ENCODE results near the gene ITSN1. TPM values are rescaled to one million over a fixed set of nuclear protein-coding genes. Genes with fewer than 3 reads are reported as not detected.

ITSN1 gene
- total RNA-seq, 1 experiment from 2014 or later = 88.5 TPM

DNA sequence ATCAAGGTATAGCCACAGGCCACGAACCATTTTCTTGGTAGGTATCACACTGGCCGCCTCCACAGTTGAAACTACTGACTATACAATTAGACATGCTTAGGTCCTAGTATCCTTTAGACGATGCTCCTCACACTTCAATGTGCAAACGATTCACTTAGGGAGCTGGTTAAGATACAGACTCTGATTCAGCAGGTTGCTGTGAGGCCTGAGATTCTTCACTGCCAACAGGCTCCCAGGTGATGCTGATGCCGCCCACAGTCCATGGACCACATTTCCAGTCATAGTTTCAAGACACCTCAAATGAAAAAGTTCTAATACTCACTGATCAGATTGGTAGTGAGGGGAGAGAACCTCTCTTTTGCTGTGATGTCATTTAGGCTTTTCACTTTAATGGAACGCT is 266.5 kb downstream of the ITSN1 start:
- BruUV-seq (replicated peaks) = no TSS peak
- H3K4me3 Mint-ChIP-seq (ENCODE audit: unreplicated experiment) = no peak overlapping the region
- H3K9me3 Mint-ChIP-seq (ENCODE audit: unreplicated experiment) = no peaks in the 10 kb centered on the region
- intact Hi-C loops (cut with micrococcal nuclease; ENCODE audit: unreplicated experiment) = no loop called here
- ChIA-PET POLR2A (no interaction called here), CTCF (no interaction called here)
- no peaks in the 10 kb centered on the region for H3K4me1 ChIP-seq
- H3K9me3 ChIP-seq = no peaks in the 10 kb centered on the region
- peaks cover 1% of the 10 kb centered on the region; the same call in 1 of the 2 replicates for H3K36me3 ChIP-seq (ENCODE audit: control insufficient read depth, insufficient read depth, low read length)
- TF ChIP-seq, protein P1, sequence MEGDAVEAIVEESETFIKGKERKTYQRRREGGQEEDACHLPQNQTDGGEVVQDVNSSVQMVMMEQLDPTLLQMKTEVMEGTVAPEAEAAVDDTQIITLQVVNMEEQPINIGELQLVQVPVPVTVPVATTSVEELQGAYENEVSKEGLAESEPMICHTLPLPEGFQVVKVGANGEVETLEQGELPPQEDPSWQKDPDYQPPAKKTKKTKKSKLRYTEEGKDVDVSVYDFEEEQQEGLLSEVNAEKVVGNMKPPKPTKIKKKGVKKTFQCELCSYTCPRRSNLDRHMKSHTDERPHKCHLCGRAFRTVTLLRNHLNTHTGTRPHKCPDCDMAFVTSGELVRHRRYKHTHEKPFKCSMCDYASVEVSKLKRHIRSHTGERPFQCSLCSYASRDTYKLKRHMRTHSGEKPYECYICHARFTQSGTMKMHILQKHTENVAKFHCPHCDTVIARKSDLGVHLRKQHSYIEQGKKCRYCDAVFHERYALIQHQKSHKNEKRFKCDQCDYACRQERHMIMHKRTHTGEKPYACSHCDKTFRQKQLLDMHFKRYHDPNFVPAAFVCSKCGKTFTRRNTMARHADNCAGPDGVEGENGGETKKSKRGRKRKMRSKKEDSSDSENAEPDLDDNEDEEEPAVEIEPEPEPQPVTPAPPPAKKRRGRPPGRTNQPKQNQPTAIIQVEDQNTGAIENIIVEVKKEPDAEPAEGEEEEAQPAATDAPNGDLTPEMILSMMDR (IDR thresholded peaks at IDR 0.05; ENCODE audit: insufficient read depth in 1 of 2, low read depth in 1 of 2, low read length in 1 of 2, severe bottlenecking in 1 of 2, unreplicated experiment in 1 of 2) = no peak
- H3K27ac Mint-ChIP-seq (ENCODE audit: unreplicated experiment) = no peak overlapping the region
- peaks cover 88% of the 10 kb centered on the region for H3K36me3 Mint-ChIP-seq (ENCODE audit: insufficient read depth, unreplicated experiment)
- no peak for DNase-seq
- H3K27me3 ChIP-seq (replicated peaks; ENCODE audit: control insufficient read depth, insufficient read depth, low read length) = no peaks in the 10 kb centered on the region
- H3K4me3 ChIP-seq (ENCODE audit: low read depth, low read length) = no peak overlapping the region
- H3K4me1 Mint-ChIP-seq (ENCODE audit: low read depth, unreplicated experiment) = no peaks in the 10 kb centered on the region
- no peaks in the 10 kb centered on the region for H3K27me3 Mint-ChIP-seq (ENCODE audit: insufficient read depth, unreplicated experiment)

DNA sequence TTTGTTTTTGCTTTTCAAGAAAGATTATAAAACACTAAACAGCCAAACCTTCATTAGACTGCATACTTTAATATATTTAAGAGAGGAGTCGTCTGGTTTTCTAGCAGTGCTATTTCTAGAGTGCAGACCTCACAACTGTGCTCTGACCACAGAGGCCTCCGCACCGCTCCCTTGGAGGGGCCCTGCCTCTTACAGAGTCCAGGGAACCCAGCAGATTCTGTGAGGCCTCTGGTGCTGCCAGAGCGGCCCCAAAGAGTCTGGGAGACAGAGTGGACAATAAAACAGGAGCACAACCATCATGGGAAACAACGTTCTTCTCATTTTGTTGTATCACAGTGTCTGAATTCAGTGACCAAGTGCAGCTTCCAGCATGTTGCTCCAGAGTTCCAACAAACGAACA is 267.5 kb downstream of the ITSN1 start:
- H3K27me3 ChIP-seq (replicated peaks; ENCODE audit: control insufficient read depth, insufficient read depth, low read length) = no peaks in the 10 kb centered on the region
- TF ChIP-seq, protein P1 (IDR thresholded peaks at IDR 0.05; ENCODE audit: insufficient read depth in 1 of 2, low read depth in 1 of 2, low read length in 1 of 2, severe bottlenecking in 1 of 2, unreplicated experiment in 1 of 2) = no peak
- H3K36me3 ChIP-seq (ENCODE audit: control insufficient read depth, insufficient read depth, low read length) = peaks cover 1% of the 10 kb centered on the region; the same call in 1 of the 2 replicates
- Mint-ChIP-seq H3K4me1 (ENCODE audit: low read depth, unreplicated experiment) (no peaks in the 10 kb centered on the region), H3K27ac (ENCODE audit: unreplicated experiment) (no peak overlapping the region), H3K9me3 (ENCODE audit: unreplicated experiment) (no peaks in the 10 kb centered on the region), H3K4me3 (ENCODE audit: unreplicated experiment) (no peak overlapping the region), H3K27me3 (ENCODE audit: insufficient read depth, unreplicated experiment) (no peaks in the 10 kb centered on the region), H3K36me3 (ENCODE audit: insufficient read depth, unreplicated experiment) (peaks cover 79% of the 10 kb centered on the region)
- 0 out of 2 replicates have a peak, but pooled peaks cover 5% of the 10 kb centered on the region for H3K4me1 ChIP-seq
- no peak overlapping the region for H3K4me3 ChIP-seq (ENCODE audit: low read depth, low read length)
- intact Hi-C loops (cut with micrococcal nuclease; ENCODE audit: unreplicated experiment) = no loop called here
- no TSS peak for BruUV-seq (replicated peaks)
- POLR2A ChIA-PET = no interaction called here
- no peak for DNase-seq
- H3K9me3 ChIP-seq = no peaks in the 10 kb centered on the region
- CTCF ChIA-PET = no interaction called here

DNA sequence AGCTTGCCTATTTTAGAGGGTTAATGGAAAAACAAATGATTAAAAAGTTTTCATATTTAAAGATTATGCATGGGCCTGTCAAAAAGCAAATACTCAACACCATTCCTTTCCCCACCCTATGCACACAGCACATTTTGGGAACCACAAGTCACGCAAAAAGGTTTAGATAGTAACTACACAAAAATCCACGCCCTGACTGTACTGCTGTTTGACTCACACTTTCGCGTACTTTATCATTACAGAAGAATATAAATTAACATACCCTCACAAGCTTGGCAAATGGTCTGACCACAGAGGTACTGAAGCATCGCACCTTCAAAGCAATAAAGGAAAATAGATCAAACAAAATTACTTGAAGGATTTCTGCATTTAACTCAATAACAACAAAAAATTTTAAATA is 271.9 kb downstream of the ITSN1 start:
- peak overlapping the region; percentile 78 for H3K4me3 ChIP-seq (ENCODE audit: low read depth, low read length)

More for the DNA sequence above, 271.9 kb downstream of the ITSN1 start:
- Mint-ChIP-seq H3K36me3 (ENCODE audit: insufficient read depth, unreplicated experiment) (peaks cover 42% of the 10 kb centered on the region), H3K4me1 (ENCODE audit: low read depth, unreplicated experiment) (peaks cover 6% of the 10 kb centered on the region), H3K27me3 (ENCODE audit: insufficient read depth, unreplicated experiment) (no peaks in the 10 kb centered on the region), H3K4me3 (ENCODE audit: unreplicated experiment) (peak overlapping the region; percentile 96), H3K27ac (ENCODE audit: unreplicated experiment) (no peak overlapping the region), H3K9me3 (ENCODE audit: unreplicated experiment) (no peaks in the 10 kb centered on the region)
- no TSS peak for BruUV-seq (replicated peaks)
- TF ChIP-seq, protein P1 (IDR thresholded peaks at IDR 0.05; ENCODE audit: insufficient read depth in 1 of 2, low read depth in 1 of 2, low read length in 1 of 2, severe bottlenecking in 1 of 2, unreplicated experiment in 1 of 2) = no peak
- Histone ChIP-seq H3K9me3 (no peaks in the 10 kb centered on the region), H3K36me3 (ENCODE audit: control insufficient read depth, insufficient read depth, low read length) (peaks cover 1% of the 10 kb centered on the region; the same call in 1 of the 2 replicates), H3K27me3 (replicated peaks; ENCODE audit: control insufficient read depth, insufficient read depth, low read length) (no peaks in the 10 kb centered on the region), H3K4me1 (0 out of 2 replicates have a peak, but pooled peaks cover 6% of the 10 kb centered on the region)
- CTCF ChIA-PET = no interaction called here
- POLR2A ChIA-PET = interaction anchor here (0.6 kb wide), 1 partner anchor 34 kb away, joined by 4 read pairs; no protein-coding TSS in a partner anchor
- intact Hi-C loops (cut with micrococcal nuclease; ENCODE audit: unreplicated experiment) = no loop called here
- no peak for DNase-seq

All from Caco-2 (cell line).